ENCODE measurements around the gene TCEAL2. TPM values are rescaled to one million over a fixed set of nuclear protein-coding genes. Genes with fewer than 3 reads are reported as not detected.
"Not testable (repeated sequence)": the region's sequence is repeated elsewhere in the genome, so short reads cannot be mapped to it uniquely, and the experiment has no call there.

Gene TCEAL2
- 27.1 TPM for polyA plus RNA-seq (ENCODE audit: insufficient read length)
- long read RNA-seq, donor 1, transcript TCEAL2-202 (3 exons, 1,100 nt) = major isoform, 12 of 14 reads
- long read RNA-seq, donor 1, partial matches to known transcripts = 0 of 14 reads
- long read RNA-seq, donor 1, other reads (novel, unspliced or antisense) = 0 of 14 reads
- long read RNA-seq, donor 2, partial matches to known transcripts = 0 of 5 reads
- long read RNA-seq, donor 2, other reads (novel, unspliced or antisense) = 0 of 5 reads
- long read RNA-seq, donor 3, transcript TCEAL2-202 (3 exons, 1,100 nt) = major isoform, 12 of 20 reads
- long read RNA-seq, donor 3, partial matches to known transcripts = 7 of 20 reads
- long read RNA-seq, donor 3, other reads (novel, unspliced or antisense) = 0 of 20 reads
- long read RNA-seq, donor 4 = 0 reads
- long read RNA-seq, donor 5, transcript TCEAL2-202 (3 exons, 1,100 nt) = major isoform, 11 of 15 reads
- long read RNA-seq, donor 5, partial matches to known transcripts = 0 of 15 reads
- long read RNA-seq, donor 5, other reads (novel, unspliced or antisense) = 0 of 15 reads
- long read RNA-seq, donor 6, transcript TCEAL2-202 (3 exons, 1,100 nt) = major isoform, 12 of 13 reads
- long read RNA-seq, donor 6, partial matches to known transcripts = 0 of 13 reads
- long read RNA-seq, donor 6, other reads (novel, unspliced or antisense) = 0 of 13 reads
- long read RNA-seq, donor 7, transcript TCEAL2-202 (3 exons, 1,100 nt) = major isoform, 10 of 33 reads
- long read RNA-seq, donor 7, transcript TCEAL2-203 (2 exons, 855 nt) = minor isoform, 8 of 33 reads
- long read RNA-seq, donor 7, partial matches to known transcripts = 15 of 33 reads
- long read RNA-seq, donor 7, other reads (novel, unspliced or antisense) = 0 of 33 reads
- long read RNA-seq, donor 8, partial matches to known transcripts = 0 of 3 reads
- long read RNA-seq, donor 8, other reads (novel, unspliced or antisense) = 0 of 3 reads

GRCh38 chrX:102125436-102125835 lies at the start of gene TCEAL2:
TSS of gene TCEAL2 (plus strand) at chrX:102125679. CDS start at chrX:102126831, 1,152 bp downstream.
- DNase-seq = peak; percentile 29

- DNase-seq = no peak
Measured at GRCh38 chrX:102077426-102077825, 48.1 kb upstream of the TCEAL2 start.

GRCh38 chrX:102085706-102086105 lies 39.8 kb upstream of the TCEAL2 start:
- DNase-seq = no peak

- no peak for DNase-seq
Measured at GRCh38 chrX:102113367-102113766, 12.1 kb upstream of the TCEAL2 start.

- no peak for DNase-seq
Measured at GRCh38 chrX:102115748-102116147, 9.7 kb upstream of the TCEAL2 start.

- not testable (repeated sequence) for DNase-seq
Measured at GRCh38 chrX:102125014-102125413, 465 bp upstream of the TCEAL2 start.

- DNase-seq = not testable (repeated sequence)
Measured at GRCh38 chrX:102126080-102126818, 770 bp downstream of the TCEAL2 start.

GRCh38 chrX:102126863-102127262 lies 1.4 kb downstream of the TCEAL2 start:
- no peak for DNase-seq

- DNase-seq = no peak
Measured at GRCh38 chrX:102129473-102129872, 4.0 kb downstream of the TCEAL2 start.

- no peak for DNase-seq
Measured at GRCh38 chrX:102138064-102138463, 12.6 kb downstream of the TCEAL2 start.

GRCh38 chrX:102140876-102141275 lies 15.4 kb downstream of the TCEAL2 start:
- not testable (repeated sequence) for DNase-seq

- DNase-seq = not testable (repeated sequence)
Measured at GRCh38 chrX:102141631-102142030, 16.2 kb downstream of the TCEAL2 start.

GRCh38 chrX:102142274-102142673 lies 16.8 kb downstream of the TCEAL2 start, which contains the start of gene TCEAL6:
TSS of gene TCEAL6 (minus strand) at chrX:102142481.
- DNase-seq = not testable (repeated sequence)

GRCh38 chrX:102154218-102154860 lies 28.9 kb downstream of the TCEAL2 start:
- DNase-seq = peak; percentile 8

- DNase-seq = peak; percentile 3
Measured at GRCh38 chrX:102154900-102155805, 29.7 kb downstream of the TCEAL2 start.

- peak; percentile 63 for DNase-seq
Measured at GRCh38 chrX:102155806-102156179, 30.3 kb downstream of the TCEAL2 start, which contains the start of gene BEX5. TSS of gene BEX5 (minus strand) at chrX:102155977. CDS start at chrX:102154265, 1,712 bp downstream.
